Ovary (tissue), 9 donors: ENCODE data around the gene CPSF4. TPM values are rescaled to one million over a fixed set of nuclear protein-coding genes. Genes with fewer than 3 reads are reported as not detected.
"Not testable (repeated sequence)": the region's sequence is repeated elsewhere in the genome, so short reads cannot be mapped to it uniquely, and the experiment has no call there.

Source experiments
- DNase-seq, 5 donors: peaks; one replicate each; pipeline ENCODE4 v3.0.0-alpha.2; 2019 to 2020
- H3K27ac ChIP-seq, 2 donors: fragments of 200-600 bp; one replicate each; pipeline versions ENCODE4 v1.5.1 to v1.8.0; 2019 to 2022
- H3K27me3 ChIP-seq: fragments of 200-600 bp; one replicate; pipeline ENCODE4 v1.8.0; 2022
- H3K36me3 ChIP-seq: fragments of 200-600 bp; sonication (generic); one replicate; pipeline ENCODE4 v1.5.1; 2019
- H3K4me1 ChIP-seq: one replicate; pipeline ENCODE4 v1.8.1; 2013; ENCODE audit warnings: mild to moderate bottlenecking, moderate library complexity; ENCODE audit not compliant: insufficient read depth
- H3K4me3 ChIP-seq: fragments of 200-600 bp; sonication (generic); one replicate; pipeline ENCODE4 v1.5.1; 2017
- H3K9me3 ChIP-seq, 2 donors: fragments of 200-600 bp in 1 of 2; sonication (generic) in 1 of 2; one replicate each; pipeline versions ENCODE4 v1.5.1 to v1.8.1; 2013 to 2019; ENCODE audit warnings: mild to moderate bottlenecking in 1 of 2, moderate library complexity in 1 of 2
- CTCF ChIP-seq, 3 donors: fragments of 450-650 bp in 2 of 3; fragments of 200-600 bp in 1 of 3; IDR thresholded peaks; one replicate each; pipeline versions ENCODE4 v1.5.1 to v1.8.0; 2016 to 2022; ENCODE audit warnings: antibody characterized with exemption in 3 of 3, mild to moderate bottlenecking in 1 of 3
- EP300 ChIP-seq: sonication (generic); formaldehyde crosslinking; IDR thresholded peaks from one replicate; pipeline ENCODE4 v1.6.1; 2017; ENCODE audit warnings: antibody characterized with exemption
- POLR2A ChIP-seq: fragments of 450-650 bp; IDR thresholded peaks from one replicate; pipeline ENCODE4 v1.6.1; 2017; ENCODE audit warnings: antibody characterized with exemption, mild to moderate bottlenecking, moderate library complexity
- WGBS, 3 donors: extraction: QIAGEN DNeasy Blood & Tissue Kit in 1 of 3; methylation state at CpG; one replicate each; pipeline versions ENCODE4 v1.1.5 to v1.1.7; 2013 to 2017; 5-methylcytosine and 5-hydroxymethylcytosine counted together
- intact Hi-C, 4 donors: fragments of 100-400 bp; cut with DNase I; formaldehyde crosslinking; loops; one replicate each; pipeline versions ENCODE4 v1.11.0 to v1.15.1; 2022 to 2023
- polyA plus RNA-seq, 2 donors: library from polyadenylated mRNA; stranded (reverse); fragments of 200-250 nt in 1 of 2; fragments of 350-450 nt in 1 of 2; fragmentation: Illumina TruSeq in 1 of 2; extraction: RNeasy Lipid Tissue Mini Kit (QIAGEN cat#74804) in 1 of 2; gene quantifications; one replicate each; pipeline ENCODE4 v1.2.3, GENCODE V29; 2013 to 2014
- total RNA-seq, 7 donors: library from RNA; depleted of rRNA in 2 of 7; stranded (reverse); fragments of >200 nt in 2 of 7; fragmentation: NEBNext Ultra II Directional in 3 of 7; extraction: Animal tissue kit (Norgen Biotek cat#: 25700) in 3 of 7; gene quantifications; one replicate each; pipeline versions ENCODE4 v1.1.0 to v1.2.4, GENCODE V29; 2016 to 2023
- donor health status: DM: no; HTN: no; CAD: no; lungs with moderate emphysema.
- donor health status: DM: no; HTN: no; CAD: no.
- donor health status: Bipolar disorder and iron deficiency.
- donor health status: DM: yes; HTN: yes; CAD: no.
- donor health status: DM: no; HTN: no; CAD: no.
- donor health status: DM: yes; HTN: yes; CAD: no.

Gene CPSF4
- total and polyA plus RNA-seq, 9 donors = 10.7 to 40.9 (median 32.9) TPM

DNA sequence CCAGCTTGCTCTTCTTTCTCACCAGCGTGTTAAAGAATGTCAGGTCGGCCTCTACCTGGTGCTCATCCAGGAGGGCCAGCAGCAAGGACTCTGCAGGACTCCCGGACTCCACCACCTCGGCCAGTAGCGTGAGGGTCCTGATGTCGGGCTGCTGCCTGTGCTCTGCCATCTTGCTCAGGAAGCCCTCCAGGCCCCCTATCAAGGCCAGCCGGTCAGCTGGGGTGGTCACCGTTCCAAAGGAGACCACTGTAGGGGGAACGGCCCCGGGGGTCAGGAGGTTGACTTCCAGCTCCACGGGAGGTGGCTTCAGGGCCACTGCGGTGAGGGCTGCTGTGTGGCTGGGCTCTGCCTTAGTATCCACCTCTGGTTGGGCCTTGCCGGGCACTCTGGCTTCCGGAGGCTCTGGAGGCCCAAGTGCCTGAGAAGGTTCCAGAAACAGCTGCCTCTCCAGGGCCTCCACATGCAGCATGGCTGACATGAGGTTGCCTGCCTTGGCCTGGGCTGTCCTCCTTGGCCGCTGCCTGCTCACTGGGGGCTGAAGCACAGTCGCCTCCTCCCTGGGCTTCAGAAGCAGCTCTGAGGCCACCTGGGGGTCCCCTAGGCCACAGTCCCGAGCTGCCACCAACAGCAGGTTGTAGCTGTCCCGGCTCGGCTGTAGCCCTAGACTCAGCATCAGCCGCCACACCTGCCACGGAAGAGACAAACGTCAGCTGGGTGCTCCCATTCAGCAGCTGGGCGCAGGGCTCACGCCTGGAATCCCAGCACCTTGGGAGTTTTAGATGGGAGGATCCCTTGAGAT, 13.6 kb upstream of the CPSF4 start:
- intact Hi-C loops = no loop called here
- DNase-seq = no peak
- no peaks in the 10 kb centered on the region for H3K4me1 ChIP-seq
- H3K36me3 ChIP-seq = no peaks in the 10 kb centered on the region
- H3K4me3 ChIP-seq = no peak overlapping the region
- H3K27ac ChIP-seq = no peak overlapping the region
- TF ChIP-seq POLR2A (no peak), EP300 (no peak), CTCF (IDR thresholded peaks at IDR 0.05) (no peak)
- H3K9me3 ChIP-seq = no peaks in the 10 kb centered on the region
- H3K27me3 ChIP-seq = no peaks in the 10 kb centered on the region
- 86 to 89% (median 88%) methylated on average over 24 of the region's 24 CpGs for WGBS, 3 donors

- H3K4me1 ChIP-seq = no peaks in the 10 kb centered on the region
- no peaks in the 10 kb centered on the region for H3K27me3 ChIP-seq
- 77 to 82% (median 79%) methylated on average over 9 to 10 of the region's 10 CpGs for WGBS, 3 donors
- no peaks in the 10 kb centered on the region for H3K9me3 ChIP-seq
- H3K27ac ChIP-seq = no peak overlapping the region
- DNase-seq = no peak
- intact Hi-C loops = no loop called here
- no peak overlapping the region for H3K4me3 ChIP-seq
- H3K36me3 ChIP-seq = no peaks in the 10 kb centered on the region
- TF ChIP-seq EP300 (no peak), CTCF (IDR thresholded peaks at IDR 0.05) (no peak), POLR2A (no peak)
Measured at GRCh38 chr7:99428972-99429566, 9.7 kb upstream of the CPSF4 start.

DNA sequence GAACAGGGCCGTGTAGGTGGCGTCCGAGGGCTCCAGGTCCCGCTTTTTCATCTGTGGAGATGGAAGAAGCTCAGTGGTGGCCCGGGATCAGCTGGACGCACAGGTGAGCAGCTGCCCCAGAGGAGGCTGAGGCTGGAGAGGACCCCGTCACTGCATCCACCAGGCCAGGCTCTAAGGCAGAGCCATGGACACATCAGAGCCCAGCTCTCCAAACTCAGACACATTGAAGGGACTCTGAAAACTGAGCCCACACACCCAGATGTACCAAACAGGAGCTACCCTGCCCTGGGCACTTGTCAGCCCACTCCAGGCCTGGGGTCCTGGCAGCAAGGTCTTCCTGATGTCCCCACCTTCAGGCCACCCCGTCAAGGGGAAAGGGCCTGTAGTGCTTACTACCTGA, 9.0 kb upstream of the CPSF4 start:
- 83 to 91% (median 91%) methylated on average over 8 of the region's 8 CpGs for WGBS, 3 donors

GRCh38 chr7:99431756-99432540, 6.8 kb upstream of the CPSF4 start:
- 81 to 90% (median 85%) methylated on average over 13 of the region's 13 CpGs for WGBS, 3 donors
- H3K27me3 ChIP-seq, H3K4me3 ChIP-seq, H3K4me1 ChIP-seq, H3K36me3 ChIP-seq, DNase-seq, intact Hi-C loops, H3K9me3 ChIP-seq, H3K27ac ChIP-seq: not testable (repeated sequence)

More for the DNA sequence above, 9.0 kb upstream of the CPSF4 start:
- TF ChIP-seq EP300 (no peak), POLR2A (no peak), CTCF (IDR thresholded peaks at IDR 0.05) (no peak)
- no peaks in the 10 kb centered on the region for H3K36me3 ChIP-seq
- H3K27me3 ChIP-seq = no peaks in the 10 kb centered on the region
- no peak for DNase-seq
- intact Hi-C loops = no loop called here
- no peak overlapping the region for H3K4me3 ChIP-seq
- H3K9me3 ChIP-seq = no peaks in the 10 kb centered on the region
- no peaks in the 10 kb centered on the region for H3K4me1 ChIP-seq
- no peak overlapping the region for H3K27ac ChIP-seq
